Liver (tissue), 9 donors: Measurements from ENCODE around the gene TAB2. TPM values are rescaled to one million over a fixed set of nuclear protein-coding genes. Genes with fewer than 3 reads are reported as not detected.

ENCODE experiments used
- DNase-seq: peaks from one replicate; pipeline ENCODE4 v3.0.0-alpha.2; 2017; ENCODE audit warnings: low spot score
- H3K27ac ChIP-seq, 2 donors: one replicate each; pipeline ENCODE4 v1.7.0; 2013; ENCODE audit warnings: inconsistent platforms in 2 of 2, low read length in 2 of 2, control low read depth in 1 of 2, low read depth in 1 of 2, mild to moderate bottlenecking in 1 of 2
- H3K27me3 ChIP-seq, 4 donors: one replicate each; pipeline versions ENCODE4 v1.6.1 to v1.7.0; 2013; ENCODE audit warnings: low read length in 3 of 4, inconsistent platforms in 1 of 4, mild to moderate bottlenecking in 1 of 4, moderate library complexity in 1 of 4; ENCODE audit not compliant: control insufficient read depth in 4 of 4, insufficient read depth in 4 of 4
- H3K36me3 ChIP-seq, 4 donors: one replicate each; pipeline versions ENCODE4 v1.6.1 to v1.7.0; 2013; ENCODE audit warnings: low read length in 3 of 4, mild to moderate bottlenecking in 3 of 4, low read depth in 1 of 4, moderate library complexity in 1 of 4; ENCODE audit not compliant: control insufficient read depth in 4 of 4, insufficient read depth in 3 of 4
- H3K4me1 ChIP-seq, 4 donors: one replicate each; pipeline versions ENCODE4 v1.6.1 to v1.7.0; 2013; ENCODE audit warnings: low read length in 3 of 4, mild to moderate bottlenecking in 3 of 4, moderate library complexity in 1 of 4; ENCODE audit not compliant: control insufficient read depth in 4 of 4, insufficient read depth in 4 of 4
- H3K4me3 ChIP-seq, 3 donors: one replicate each; pipeline versions ENCODE4 v1.6.1 to v1.7.0; 2013; ENCODE audit warnings: low read length in 3 of 3, control low read depth in 1 of 3, low read depth in 1 of 3, mild to moderate bottlenecking in 1 of 3
- H3K9ac ChIP-seq, 2 donors: one replicate each; pipeline ENCODE4 v1.7.0; 2013; ENCODE audit warnings: low read length in 2 of 2, mild to moderate bottlenecking in 2 of 2, moderate library complexity in 2 of 2, control low read depth in 1 of 2, low read depth in 1 of 2
- H3K9me3 ChIP-seq, 4 donors: one replicate each; pipeline versions ENCODE4 v1.6.1 to v1.7.0; 2013; ENCODE audit warnings: low read length in 3 of 4; ENCODE audit not compliant: control insufficient read depth in 4 of 4
- EGR1 ChIP-seq, 2 donors: IDR thresholded peaks; 2 replicates each; pipeline ENCODE4 v1.6.1; 2016 to 2018; ENCODE audit warnings: antibody characterized with exemption in 2 of 2, low read depth in 2 of 2
- FOXA1 ChIP-seq: IDR thresholded peaks from 2 replicates; pipeline ENCODE4 v1.6.1; 2016; ENCODE audit warnings: antibody characterized with exemption
- FOXA2 ChIP-seq: IDR thresholded peaks from 2 replicates; pipeline ENCODE4 v1.6.1; 2016; ENCODE audit warnings: antibody characterized with exemption
- GABPA ChIP-seq, 2 donors: IDR thresholded peaks in 1 of 2; conservative IDR thresholded peaks in 1 of 2; 2 replicates each; pipeline ENCODE4 v1.6.1; 2016; ENCODE audit warnings: antibody characterized with exemption in 2 of 2, mild to moderate bottlenecking in 1 of 2, moderate library complexity in 1 of 2
- HNF4A ChIP-seq, 2 donors: conservative IDR thresholded peaks; 2 replicates each; pipeline ENCODE4 v1.6.1; 2016; ENCODE audit warnings: antibody characterized with exemption in 2 of 2, mild to moderate bottlenecking in 2 of 2
- HNF4G ChIP-seq: IDR thresholded peaks from 2 replicates; pipeline ENCODE4 v1.6.1; 2016; ENCODE audit warnings: antibody characterized with exemption
- JUND ChIP-seq, 2 donors: IDR thresholded peaks; 2 replicates each; pipeline ENCODE4 v1.6.1; 2016; ENCODE audit warnings: antibody characterized with exemption in 2 of 2
- NR2F2 ChIP-seq: IDR thresholded peaks from 2 replicates; pipeline ENCODE4 v1.6.1; 2016; ENCODE audit warnings: antibody characterized with exemption
- RAD21 ChIP-seq, 2 donors: IDR thresholded peaks; 2 replicates each; pipeline ENCODE4 v1.6.1; 2016; ENCODE audit warnings: antibody characterized with exemption in 2 of 2, mild to moderate bottlenecking in 2 of 2
- RXRA ChIP-seq, 2 donors: IDR thresholded peaks; 2 replicates each; pipeline ENCODE4 v1.6.1; 2017 to 2018; ENCODE audit warnings: antibody characterized with exemption in 2 of 2, mild to moderate bottlenecking in 1 of 2
- SP1 ChIP-seq: IDR thresholded peaks from 2 replicates; pipeline ENCODE4 v1.6.1; 2018; ENCODE audit warnings: antibody characterized with exemption, mild to moderate bottlenecking
- TAF1 ChIP-seq: conservative IDR thresholded peaks from 2 replicates; pipeline ENCODE4 v1.6.1; 2016; ENCODE audit warnings: antibody characterized with exemption, mild to moderate bottlenecking
- YY1 ChIP-seq: IDR thresholded peaks from 2 replicates; pipeline ENCODE4 v1.6.1; 2016; ENCODE audit warnings: antibody characterized with exemption, mild to moderate bottlenecking
- WGBS: extraction: QIAGEN DNeasy Blood & Tissue Kit; methylation state at CpG from one replicate; pipeline ENCODE4 v1.1.7; 2013; 5-methylcytosine and 5-hydroxymethylcytosine counted together
- polyA plus RNA-seq, 2 donors: library from polyadenylated mRNA; stranded (reverse) in 1 of 2; unstranded in 1 of 2; fragments of 200-250 nt in 1 of 2; fragments of >200 nt in 1 of 2; fragmentation: Nextera tagmentation in 1 of 2; extraction: Ambion mirVana in 1 of 2; gene quantifications; one replicate each; pipeline versions ENCODE4 v1.2.1 to v1.2.3, GENCODE V29; 2013 to 2015
- total RNA-seq, 2 donors: library from RNA; depleted of rRNA; stranded (reverse); fragments of >200 nt; gene quantifications; one replicate each; pipeline ENCODE4 v1.2.3, GENCODE V29; 2014
- TF ChIP-seq, protein P1 (sequence below): IDR thresholded peaks from 2 replicates; pipeline ENCODE4 v1.6.1; 2016; ENCODE audit warnings: antibody characterized with exemption, mild to moderate bottlenecking
- TF ChIP-seq, protein P2 (sequence below): IDR thresholded peaks from 2 replicates; pipeline ENCODE4 v1.6.1; 2016; ENCODE audit warnings: antibody characterized with exemption
- TF ChIP-seq, protein P3 (sequence below): IDR thresholded peaks from 2 replicates; pipeline ENCODE4 v1.6.1; 2016; ENCODE audit warnings: antibody characterized with exemption
- TF ChIP-seq, protein P4 (sequence below): IDR thresholded peaks from 2 replicates; pipeline ENCODE4 v1.6.1; 2016; ENCODE audit warnings: antibody characterized with exemption
- TF ChIP-seq, protein P5 (sequence below): fragments of 150-350 bp; IDR thresholded peaks from 2 replicates; pipeline ENCODE4 v1.5.1; 2017; ENCODE audit warnings: improper control_type of control experiment, low read depth, low read length; ENCODE audit not compliant: missing input control
- donor health status: healthy.
- donor health status: healthy.
- donor health status: healthy.
- donor health status: healthy.
- donor health status: healthy.

Gene TAB2
- total and polyA plus RNA-seq, 4 donors, result 10.5 to 25.6 (median 18.0) TPM

DNA sequence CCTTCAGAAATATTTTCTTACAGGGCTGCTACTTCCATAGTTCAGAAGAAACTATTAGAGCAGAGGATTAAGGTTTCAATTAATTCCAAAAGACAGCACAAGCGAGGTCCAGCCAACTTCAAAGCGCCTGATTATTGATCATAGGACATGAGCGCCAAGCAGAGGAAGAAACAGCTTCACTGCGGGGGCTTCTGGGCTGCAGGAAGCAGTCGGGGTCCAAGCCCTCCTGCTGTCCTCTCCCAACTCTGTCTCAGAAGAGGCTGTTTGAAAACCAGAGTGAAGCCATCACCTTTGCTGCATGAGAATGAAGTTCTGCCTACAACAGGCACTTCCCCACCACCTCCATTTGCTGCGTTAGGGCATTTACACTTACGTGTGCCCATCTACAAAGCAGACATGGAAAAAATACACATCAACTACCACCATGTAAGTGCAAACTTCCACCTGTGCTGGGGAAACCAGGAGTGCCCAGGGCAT is 106.5 kb downstream of the TAB2 start:
- peaks cover 0 to 10% (median 5%) of the 10 kb centered on the region in 4 donors for H3K4me1 ChIP-seq
- no peaks in the 10 kb centered on the region for H3K9me3 ChIP-seq
- no peak for DNase-seq
- no peak for TF ChIP-seq FOXA2
- no peak for TF ChIP-seq GABPA (IDR thresholded peaks at IDR 0.05 in 1 of 2, conservative IDR thresholded peaks at IDR 0.05 in 1 of 2)
- TF ChIP-seq, protein P1, sequence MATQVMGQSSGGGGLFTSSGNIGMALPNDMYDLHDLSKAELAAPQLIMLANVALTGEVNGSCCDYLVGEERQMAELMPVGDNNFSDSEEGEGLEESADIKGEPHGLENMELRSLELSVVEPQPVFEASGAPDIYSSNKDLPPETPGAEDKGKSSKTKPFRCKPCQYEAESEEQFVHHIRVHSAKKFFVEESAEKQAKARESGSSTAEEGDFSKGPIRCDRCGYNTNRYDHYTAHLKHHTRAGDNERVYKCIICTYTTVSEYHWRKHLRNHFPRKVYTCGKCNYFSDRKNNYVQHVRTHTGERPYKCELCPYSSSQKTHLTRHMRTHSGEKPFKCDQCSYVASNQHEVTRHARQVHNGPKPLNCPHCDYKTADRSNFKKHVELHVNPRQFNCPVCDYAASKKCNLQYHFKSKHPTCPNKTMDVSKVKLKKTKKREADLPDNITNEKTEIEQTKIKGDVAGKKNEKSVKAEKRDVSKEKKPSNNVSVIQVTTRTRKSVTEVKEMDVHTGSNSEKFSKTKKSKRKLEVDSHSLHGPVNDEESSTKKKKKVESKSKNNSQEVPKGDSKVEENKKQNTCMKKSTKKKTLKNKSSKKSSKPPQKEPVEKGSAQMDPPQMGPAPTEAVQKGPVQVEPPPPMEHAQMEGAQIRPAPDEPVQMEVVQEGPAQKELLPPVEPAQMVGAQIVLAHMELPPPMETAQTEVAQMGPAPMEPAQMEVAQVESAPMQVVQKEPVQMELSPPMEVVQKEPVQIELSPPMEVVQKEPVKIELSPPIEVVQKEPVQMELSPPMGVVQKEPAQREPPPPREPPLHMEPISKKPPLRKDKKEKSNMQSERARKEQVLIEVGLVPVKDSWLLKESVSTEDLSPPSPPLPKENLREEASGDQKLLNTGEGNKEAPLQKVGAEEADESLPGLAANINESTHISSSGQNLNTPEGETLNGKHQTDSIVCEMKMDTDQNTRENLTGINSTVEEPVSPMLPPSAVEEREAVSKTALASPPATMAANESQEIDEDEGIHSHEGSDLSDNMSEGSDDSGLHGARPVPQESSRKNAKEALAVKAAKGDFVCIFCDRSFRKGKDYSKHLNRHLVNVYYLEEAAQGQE, result no peak
- TF ChIP-seq SP1, result no peak
- TF ChIP-seq, protein P2, sequence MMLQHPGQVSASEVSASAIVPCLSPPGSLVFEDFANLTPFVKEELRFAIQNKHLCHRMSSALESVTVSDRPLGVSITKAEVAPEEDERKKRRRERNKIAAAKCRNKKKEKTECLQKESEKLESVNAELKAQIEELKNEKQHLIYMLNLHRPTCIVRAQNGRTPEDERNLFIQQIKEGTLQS, result no peak
- no peak for TF ChIP-seq NR2F2
- TF ChIP-seq EGR1 (IDR thresholded peaks at IDR 0.05; ENCODE audit: low read depth in 2 of 2), result no peak
- TF ChIP-seq TAF1, result no peak
- TF ChIP-seq FOXA1, result no peak
- TF ChIP-seq, protein P3, sequence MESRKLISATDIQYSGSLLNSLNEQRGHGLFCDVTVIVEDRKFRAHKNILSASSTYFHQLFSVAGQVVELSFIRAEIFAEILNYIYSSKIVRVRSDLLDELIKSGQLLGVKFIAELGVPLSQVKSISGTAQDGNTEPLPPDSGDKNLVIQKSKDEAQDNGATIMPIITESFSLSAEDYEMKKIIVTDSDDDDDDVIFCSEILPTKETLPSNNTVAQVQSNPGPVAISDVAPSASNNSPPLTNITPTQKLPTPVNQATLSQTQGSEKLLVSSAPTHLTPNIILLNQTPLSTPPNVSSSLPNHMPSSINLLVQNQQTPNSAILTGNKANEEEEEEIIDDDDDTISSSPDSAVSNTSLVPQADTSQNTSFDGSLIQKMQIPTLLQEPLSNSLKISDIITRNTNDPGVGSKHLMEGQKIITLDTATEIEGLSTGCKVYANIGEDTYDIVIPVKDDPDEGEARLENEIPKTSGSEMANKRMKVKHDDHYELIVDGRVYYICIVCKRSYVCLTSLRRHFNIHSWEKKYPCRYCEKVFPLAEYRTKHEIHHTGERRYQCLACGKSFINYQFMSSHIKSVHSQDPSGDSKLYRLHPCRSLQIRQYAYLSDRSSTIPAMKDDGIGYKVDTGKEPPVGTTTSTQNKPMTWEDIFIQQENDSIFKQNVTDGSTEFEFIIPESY, result no peak
- no peak for TF ChIP-seq RAD21 (IDR thresholded peaks at IDR 0.05)
- H3K36me3 ChIP-seq, result no peaks in the 10 kb centered on the region
- 39% methylated on average over 7 of the region's 7 CpGs for WGBS
- no peak overlapping the region for H3K9ac ChIP-seq
- H3K27ac ChIP-seq, result no peak overlapping the region
- no peaks in the 10 kb centered on the region for H3K27me3 ChIP-seq
- no peak overlapping the region for H3K4me3 ChIP-seq

DNA sequence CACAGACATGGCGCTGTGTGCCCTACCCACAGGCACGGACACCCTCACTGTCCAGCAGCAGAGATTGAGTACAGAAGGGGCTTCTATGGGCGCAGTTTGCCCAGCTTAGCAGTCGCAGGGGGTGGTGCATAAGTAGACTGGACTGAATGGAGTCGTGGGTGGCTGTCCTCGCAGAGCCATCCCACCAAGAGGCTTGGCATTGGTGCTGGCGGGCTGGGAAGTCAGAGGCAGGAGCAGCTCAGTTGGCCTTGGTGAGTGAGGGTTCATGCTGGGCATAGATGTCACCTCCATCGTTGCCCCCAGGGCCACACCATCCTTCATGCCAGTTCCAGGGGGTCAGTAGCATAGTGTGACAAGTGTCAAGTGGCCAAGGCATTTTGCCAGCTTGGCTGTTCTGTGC is 107.7 kb downstream of the TAB2 start:
- Histone ChIP-seq H3K4me3 (no peak overlapping the region), H3K27me3 (no peaks in the 10 kb centered on the region), H3K4me1 (peaks cover 0 to 10% (median 5%) of the 10 kb centered on the region in 4 donors), H3K36me3 (no peaks in the 10 kb centered on the region), H3K9ac (no peak overlapping the region), H3K9me3 (no peaks in the 10 kb centered on the region), H3K27ac (no peak overlapping the region)
- WGBS, result 91% methylated on average over 8 of the region's 8 CpGs
- DNase-seq, result no peak
- no peak for TF ChIP-seq RXRA (IDR thresholded peaks at IDR 0.05)
- TF ChIP-seq, protein P3, result no peak
- TF ChIP-seq, protein P4, sequence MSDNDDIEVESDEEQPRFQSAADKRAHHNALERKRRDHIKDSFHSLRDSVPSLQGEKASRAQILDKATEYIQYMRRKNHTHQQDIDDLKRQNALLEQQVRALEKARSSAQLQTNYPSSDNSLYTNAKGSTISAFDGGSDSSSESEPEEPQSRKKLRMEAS, result no peak
- no peak for TF ChIP-seq FOXA1
- no peak for TF ChIP-seq HNF4G
- TF ChIP-seq JUND (IDR thresholded peaks at IDR 0.05), result no peak
- no peak for TF ChIP-seq EGR1 (IDR thresholded peaks at IDR 0.05; ENCODE audit: low read depth in 2 of 2)
- TF ChIP-seq YY1, result no peak
- no peak for TF ChIP-seq FOXA2
- TF ChIP-seq, protein P2, result no peak
- TF ChIP-seq TAF1, result no peak
- TF ChIP-seq RAD21 (IDR thresholded peaks at IDR 0.05), result no peak
- no peak for TF ChIP-seq GABPA (IDR thresholded peaks at IDR 0.05 in 1 of 2, conservative IDR thresholded peaks at IDR 0.05 in 1 of 2)
- TF ChIP-seq, protein P5, sequence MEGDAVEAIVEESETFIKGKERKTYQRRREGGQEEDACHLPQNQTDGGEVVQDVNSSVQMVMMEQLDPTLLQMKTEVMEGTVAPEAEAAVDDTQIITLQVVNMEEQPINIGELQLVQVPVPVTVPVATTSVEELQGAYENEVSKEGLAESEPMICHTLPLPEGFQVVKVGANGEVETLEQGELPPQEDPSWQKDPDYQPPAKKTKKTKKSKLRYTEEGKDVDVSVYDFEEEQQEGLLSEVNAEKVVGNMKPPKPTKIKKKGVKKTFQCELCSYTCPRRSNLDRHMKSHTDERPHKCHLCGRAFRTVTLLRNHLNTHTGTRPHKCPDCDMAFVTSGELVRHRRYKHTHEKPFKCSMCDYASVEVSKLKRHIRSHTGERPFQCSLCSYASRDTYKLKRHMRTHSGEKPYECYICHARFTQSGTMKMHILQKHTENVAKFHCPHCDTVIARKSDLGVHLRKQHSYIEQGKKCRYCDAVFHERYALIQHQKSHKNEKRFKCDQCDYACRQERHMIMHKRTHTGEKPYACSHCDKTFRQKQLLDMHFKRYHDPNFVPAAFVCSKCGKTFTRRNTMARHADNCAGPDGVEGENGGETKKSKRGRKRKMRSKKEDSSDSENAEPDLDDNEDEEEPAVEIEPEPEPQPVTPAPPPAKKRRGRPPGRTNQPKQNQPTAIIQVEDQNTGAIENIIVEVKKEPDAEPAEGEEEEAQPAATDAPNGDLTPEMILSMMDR, result no peak
- no peak for TF ChIP-seq NR2F2
- TF ChIP-seq SP1, result no peak
- no peak for TF ChIP-seq HNF4A (conservative IDR thresholded peaks at IDR 0.05)
